GM19467 (cell line): ENCODE results near the gene BOLA1.
"Not testable (repeated sequence)": the region's sequence is repeated elsewhere in the genome, so short reads cannot be mapped to it uniquely, and the experiment has no call there.

Source experiments
- ATAC-seq: cut with Tn5 transposase; IDR thresholded peaks from one replicate; pipeline ENCODE4 v1.9.1; 2021; ENCODE audit warnings: mild to moderate bottlenecking, moderate library complexity; ENCODE audit not compliant: unreplicated experiment

The BOLA1 gene, protein sequence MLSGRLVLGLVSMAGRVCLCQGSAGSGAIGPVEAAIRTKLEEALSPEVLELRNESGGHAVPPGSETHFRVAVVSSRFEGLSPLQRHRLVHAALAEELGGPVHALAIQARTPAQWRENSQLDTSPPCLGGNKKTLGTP

DNA sequence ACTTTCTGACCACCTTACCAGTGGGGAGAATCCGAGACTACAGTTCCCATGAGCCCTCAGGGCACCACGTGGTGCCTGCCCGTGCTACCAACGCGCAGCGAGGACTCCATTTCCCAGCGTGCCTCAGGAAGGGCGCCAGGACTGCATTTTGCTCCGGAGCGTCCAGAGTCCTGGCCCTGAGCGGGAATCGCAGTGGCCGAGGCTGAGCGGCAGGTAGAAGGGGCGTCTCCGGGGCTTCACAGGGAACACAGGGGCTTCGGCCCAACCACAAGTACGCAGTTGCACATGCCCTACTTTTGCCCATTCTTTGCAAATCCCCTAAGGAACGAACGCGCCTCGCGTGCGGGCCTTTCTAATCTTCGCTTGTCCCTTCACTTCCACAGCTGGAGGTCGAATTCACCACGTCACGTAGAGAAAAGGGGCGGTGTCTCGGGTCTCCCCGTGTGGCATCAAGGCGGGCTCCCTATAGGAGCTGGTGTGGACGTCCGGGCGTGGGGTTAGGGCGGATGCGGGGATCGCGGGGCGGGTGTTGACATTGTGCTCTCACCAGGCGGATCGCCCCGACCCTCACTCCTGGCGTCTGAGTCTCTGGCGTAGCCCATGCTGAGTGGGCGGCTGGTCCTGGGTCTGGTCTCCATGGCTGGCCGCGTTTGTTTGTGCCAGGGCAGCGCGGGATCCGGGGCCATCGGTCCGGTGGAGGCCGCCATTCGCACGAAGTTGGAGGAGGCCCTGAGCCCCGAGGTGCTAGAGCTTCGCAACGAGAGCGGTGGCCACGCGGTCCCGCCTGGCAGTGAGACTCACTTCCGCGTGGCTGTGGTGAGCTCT lies at the start of gene BOLA1:
TSS of gene BOLA1 (plus strand) at position 109 of the 825 bp plus-strand sequence. CDS start at position 601, 492 bp downstream.
- ATAC-seq: peak; percentile 91

- ATAC-seq: no peak
Observed at GRCh38 chr1:149849947-149850360, 49.4 kb upstream of the BOLA1 start.

DNA sequence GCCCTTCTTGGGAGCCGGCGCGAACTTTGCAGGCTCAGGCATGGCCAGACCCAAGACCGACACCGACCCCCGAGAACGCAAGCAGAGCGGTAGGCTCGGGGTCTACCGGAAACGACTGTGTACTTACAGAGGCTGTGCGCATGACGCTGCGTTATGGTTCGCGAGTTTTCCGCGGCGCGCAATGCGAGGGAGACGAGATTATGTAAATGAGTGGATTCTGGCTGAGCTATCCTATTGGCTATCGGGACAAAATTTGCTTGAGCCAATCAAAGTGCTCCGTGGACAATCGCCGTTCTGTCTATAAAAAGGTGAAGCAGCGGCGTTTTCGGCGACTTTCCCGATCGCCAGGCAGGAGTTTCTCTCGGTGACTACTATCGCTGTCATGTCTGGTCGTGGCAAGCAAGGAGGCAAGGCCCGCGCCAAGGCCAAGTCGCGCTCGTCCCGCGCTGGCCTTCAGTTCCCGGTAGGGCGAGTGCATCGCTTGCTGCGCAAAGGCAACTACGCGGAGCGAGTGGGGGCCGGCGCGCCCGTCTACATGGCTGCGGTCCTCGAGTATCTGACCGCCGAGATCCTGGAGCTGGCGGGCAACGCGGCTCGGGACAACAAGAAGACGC lies 48.5 kb upstream of the BOLA1 start:
- peak; percentile 47 for ATAC-seq

DNA sequence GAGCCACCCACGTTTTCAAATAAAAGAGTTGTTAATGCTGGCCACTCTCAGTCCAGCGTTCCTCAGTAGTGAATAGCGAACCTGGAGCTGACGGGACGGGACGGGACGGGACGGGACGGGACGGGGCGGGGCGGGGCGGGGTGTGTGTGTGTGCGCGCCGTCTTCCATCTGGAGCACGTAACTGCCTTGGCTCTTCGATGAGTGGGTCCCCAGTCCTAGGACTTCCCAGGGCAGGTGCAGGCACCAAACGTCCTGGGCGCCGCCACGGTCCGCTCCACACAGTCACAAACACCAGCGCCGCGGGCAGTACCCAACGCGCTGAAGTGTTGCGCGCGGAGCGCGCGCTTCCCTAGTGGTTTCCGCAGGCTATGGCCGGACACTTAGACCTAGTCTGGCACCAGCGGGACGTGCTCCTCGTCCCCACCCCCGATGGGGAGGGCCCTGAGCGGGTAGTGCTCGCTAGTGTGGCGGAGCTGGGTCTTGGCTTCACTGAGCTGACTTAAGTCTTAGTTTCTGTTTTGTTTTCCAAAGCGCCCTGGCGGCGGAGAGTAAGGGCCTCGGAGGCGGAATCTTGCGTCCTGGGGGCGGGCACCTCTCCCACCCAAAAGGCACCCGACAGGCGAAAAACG lies 47.7 kb upstream of the BOLA1 start:
- peak; percentile 37 for ATAC-seq

GRCh38 chr1:149852263-149852662 lies 47.1 kb upstream of the BOLA1 start:
- peak; percentile 30 for ATAC-seq

DNA sequence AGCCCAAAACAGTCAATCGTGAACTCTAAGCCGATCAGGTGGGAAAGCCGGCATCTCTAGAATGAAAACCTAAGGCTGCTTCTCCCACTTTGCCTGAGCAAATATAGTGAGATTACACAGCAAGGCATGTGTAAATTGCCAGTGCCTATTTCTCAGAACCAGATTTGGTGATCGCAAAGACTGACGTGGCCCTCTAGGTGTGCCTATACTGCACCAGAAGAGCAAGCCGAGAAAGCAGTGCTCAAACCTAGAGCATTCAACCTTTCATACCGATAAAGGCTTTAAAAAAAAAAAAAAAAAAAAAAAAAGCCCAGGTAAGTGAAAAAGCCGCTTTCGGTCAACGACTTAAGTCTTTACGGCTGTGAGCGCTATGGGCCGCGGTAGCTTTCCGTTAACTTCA lies 39.1 kb upstream of the BOLA1 start:
- ATAC-seq: not testable (repeated sequence)

- peak; percentile 64 for ATAC-seq
Observed at GRCh38 chr1:149860684-149861496, 38.5 kb upstream of the BOLA1 start.

- ATAC-seq: not testable (repeated sequence)
Observed at GRCh38 chr1:149861497-149862054, 37.8 kb upstream of the BOLA1 start.

DNA sequence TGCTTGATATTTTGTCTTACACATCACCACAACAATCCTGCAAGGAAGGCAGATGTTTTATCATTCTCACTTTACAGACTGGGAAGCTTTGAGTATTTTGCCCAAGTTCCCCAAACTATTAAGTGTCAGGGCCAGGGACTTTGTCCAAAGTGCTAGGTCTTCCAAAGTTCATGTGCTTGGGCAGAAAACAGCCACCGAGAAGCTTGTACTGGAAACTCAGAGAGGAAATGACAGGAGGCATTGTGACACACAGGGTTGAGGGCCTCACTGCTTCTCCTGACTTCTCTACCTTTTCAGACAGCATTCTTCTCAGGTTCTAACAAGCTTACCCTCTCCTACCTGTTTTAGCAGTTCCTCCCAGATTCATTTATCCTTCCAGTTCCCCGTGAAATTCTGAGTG lies 32.5 kb upstream of the BOLA1 start:
- ATAC-seq: not testable (repeated sequence)

DNA sequence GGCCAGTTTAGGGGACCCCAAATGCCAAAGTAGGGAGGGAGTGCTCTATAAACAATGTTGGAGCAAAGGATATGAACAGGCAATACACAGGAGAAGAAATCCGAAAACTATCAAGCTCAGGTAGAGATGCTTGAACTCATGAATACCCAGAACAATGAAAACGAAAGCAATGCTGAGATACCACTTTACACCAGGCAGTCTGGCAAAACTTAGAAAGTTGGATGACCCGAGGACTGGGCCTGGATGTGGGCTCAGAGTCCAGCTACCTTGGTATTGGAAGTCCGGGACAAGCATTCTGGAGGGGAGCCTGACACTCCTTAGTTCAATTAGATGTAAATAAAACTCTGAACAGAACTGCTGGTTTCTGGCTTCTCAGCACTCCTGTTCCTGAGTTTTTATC lies 26.3 kb upstream of the BOLA1 start:
- ATAC-seq: not testable (repeated sequence)

DNA sequence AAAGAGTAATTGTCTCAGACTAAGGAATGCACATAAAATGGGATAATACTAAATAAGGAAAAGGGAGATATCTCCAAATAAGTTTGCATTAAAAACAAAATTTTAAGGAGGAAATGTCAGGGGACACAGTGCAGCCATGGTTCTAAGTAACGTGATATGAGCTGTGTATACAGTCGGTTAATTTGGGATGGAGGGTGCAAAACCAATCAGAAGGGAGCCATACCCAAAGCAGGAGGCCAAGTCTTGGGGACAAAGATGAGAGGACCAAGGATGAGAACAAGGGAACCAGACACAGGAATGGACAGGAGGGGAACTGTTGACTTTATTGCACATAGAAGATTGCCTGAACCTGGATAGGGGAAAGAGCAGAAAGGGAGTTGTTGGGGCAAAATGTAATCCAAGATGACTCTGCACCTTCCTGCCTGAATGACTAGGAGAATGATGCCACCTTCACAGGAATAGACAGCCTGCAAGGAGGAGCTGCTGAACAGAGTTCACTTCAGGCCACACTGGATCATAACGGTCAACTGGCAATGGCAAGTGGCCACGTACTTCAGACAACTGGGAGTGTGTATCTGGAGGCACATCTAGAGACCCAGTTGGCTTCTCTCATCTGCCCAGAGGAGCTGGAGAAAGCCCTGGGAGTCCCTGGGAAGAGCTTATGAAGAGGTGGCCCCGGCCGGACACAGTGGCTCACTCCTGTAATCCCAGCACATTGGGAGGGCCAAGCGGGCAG lies 22.0 kb upstream of the BOLA1 start:
- no peak for ATAC-seq

DNA sequence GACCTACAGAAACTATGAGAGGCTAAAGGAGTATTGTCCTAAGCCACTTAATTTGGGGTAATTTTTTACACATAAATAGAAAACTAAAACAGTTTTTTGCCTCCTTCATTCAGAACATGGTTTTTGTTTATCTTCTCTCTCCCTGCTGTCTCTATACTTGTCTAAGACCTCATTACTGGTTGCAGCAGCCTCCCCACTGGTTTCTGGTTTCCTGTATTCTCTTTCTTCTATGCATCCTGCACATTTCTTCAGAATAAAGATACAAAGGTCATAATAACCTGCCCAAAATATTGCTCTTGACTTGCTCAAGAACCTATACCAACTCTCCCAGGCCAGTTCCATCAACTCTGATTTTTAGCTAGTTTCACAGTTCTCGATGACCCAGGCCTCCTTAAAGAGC lies 19.8 kb upstream of the BOLA1 start:
- ATAC-seq: no peak

DNA sequence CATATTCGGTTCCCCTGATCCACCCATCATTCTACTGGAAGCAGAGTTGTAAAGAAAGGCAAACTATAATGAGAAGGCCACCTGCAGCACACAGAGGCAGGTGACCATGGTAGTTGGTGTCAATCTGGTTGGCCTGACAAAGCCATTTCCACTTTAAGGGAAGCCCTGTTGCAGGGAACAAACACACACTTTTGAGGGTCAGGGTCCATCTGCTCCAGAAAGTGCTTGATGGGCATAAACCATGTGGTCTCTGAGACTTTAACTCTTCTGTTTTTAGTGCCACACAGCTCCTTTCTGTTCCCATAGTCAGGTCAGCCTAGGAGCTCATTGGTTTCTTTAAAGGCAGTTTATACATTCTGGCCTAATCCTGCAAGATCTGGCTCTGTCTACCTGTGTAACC lies 17.5 kb upstream of the BOLA1 start:
- ATAC-seq: no peak

DNA sequence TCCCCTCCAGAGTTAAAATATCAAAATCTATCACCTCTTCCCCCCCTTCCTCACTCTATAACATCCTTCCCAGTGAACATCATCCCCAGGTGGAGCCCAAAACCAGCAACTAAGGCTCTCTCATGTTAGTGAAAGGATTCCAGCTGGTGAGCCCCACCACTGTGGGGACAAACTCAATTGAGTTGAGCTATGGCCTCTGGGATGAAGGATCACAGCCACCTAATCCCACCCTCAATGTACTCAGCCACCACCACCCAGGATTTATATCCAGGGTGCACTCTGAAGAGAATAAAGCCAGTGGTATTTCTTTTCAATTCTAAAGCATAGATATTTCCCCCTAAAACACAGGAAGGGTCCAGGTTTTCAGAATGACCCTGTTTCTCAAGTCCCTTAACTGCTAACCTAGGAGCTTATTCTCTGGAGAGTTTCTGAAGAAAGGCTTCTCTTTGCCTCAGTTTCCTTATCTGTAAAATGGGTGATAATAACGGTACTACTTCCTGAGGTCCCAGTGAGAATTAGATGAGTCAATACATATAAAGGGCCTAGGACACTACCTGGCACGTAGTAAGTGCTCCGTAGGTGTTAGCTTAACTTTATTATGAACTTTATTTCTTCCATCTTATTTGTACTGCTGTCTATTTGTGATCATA lies 15.6 kb upstream of the BOLA1 start:
- ATAC-seq: no peak

GRCh38 chr1:149884433-149885338 lies 14.7 kb upstream of the BOLA1 start:
- ATAC-seq: no peak

DNA sequence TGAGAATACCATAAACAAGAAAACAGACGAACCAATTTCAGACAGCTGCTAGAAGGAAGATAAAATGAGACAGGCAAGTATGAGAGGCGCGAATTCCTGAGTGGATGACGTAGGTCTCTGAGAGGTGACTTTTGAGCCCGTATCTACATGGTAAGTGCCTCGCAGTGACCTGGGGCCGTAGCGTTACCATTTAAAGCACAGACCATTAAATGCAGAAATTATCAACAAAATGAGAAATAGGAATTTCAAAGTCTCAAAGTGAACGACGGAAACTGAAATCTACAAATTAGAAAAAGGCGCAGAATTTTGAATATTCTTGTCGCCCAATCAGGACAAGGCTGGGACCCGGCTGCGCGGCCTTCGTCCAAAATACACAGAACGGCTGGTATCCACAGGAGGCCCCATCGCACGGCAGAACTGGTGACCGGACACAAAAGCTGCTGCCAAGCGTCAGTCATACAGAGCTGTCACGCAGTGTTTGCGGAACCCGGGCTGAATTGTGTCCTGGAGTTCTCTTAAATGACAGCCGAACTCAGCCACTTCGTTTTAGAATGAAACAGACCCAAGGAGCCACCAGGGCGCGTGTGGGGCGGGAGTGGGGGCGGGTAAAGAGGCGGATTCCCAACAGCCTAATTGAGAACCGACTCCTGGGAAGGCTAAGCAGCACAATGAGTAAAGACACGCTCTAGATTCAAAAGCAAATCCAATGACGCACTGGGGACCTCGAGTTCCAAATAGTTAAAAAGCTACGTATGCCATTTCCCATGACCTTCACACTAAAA lies 13.8 kb upstream of the BOLA1 start:
- no peak for ATAC-seq

GRCh38 chr1:149886121-149886395 lies 13.3 kb upstream of the BOLA1 start:
- not testable (repeated sequence) for ATAC-seq
